Mammary microvascular endothelial cell (primary cell): ENCODE results near the gene HOGA1. TPM values are rescaled to one million over a fixed set of nuclear protein-coding genes. Genes with fewer than 3 reads are reported as not detected.

Source experiments
- total RNA-seq: library from RNA; depleted of rRNA; stranded (reverse); fragments of >200 nt; gene quantifications from 2 replicates; pipeline ENCODE4 v1.2.3, GENCODE V29; 2015

The HOGA1 gene
- 0.07 and 0.10 TPM in 2 replicates for total RNA-seq

GRCh38 chr10:97584060-97584797, at the start of gene HOGA1:
Gene HOGA1, plus strand, starts transcription at chr10:97584389. Its CDS starts 315 bp downstream, at chr10:97584704.

GRCh38 chr10:97572214-97572989, 11.8 kb upstream of the HOGA1 start, which contains the start of gene ANKRD2:
Gene ANKRD2, plus strand, starts transcription at chr10:97572779. Its CDS starts 10 bp downstream, at chr10:97572789.

GRCh38 chr10:97589479-97589878, 5.3 kb downstream of the HOGA1 start, which contains the start of gene C10orf62:
Gene C10orf62, plus strand, starts transcription at chr10:97589721. Its CDS starts 177 bp downstream, at chr10:97589898.

GRCh38 chr10:97632949-97633884, 49.0 kb downstream of the HOGA1 start, which contains the start of gene MORN4:
Gene MORN4, minus strand, starts transcription at chr10:97633500. Its CDS starts 13,847 bp downstream, at chr10:97619653.

GRCh38 chr10:97640174-97640867, 56.1 kb downstream of the HOGA1 start, which contains the start of gene PI4K2A:
Gene PI4K2A, plus strand, starts transcription at chr10:97640671. Its CDS starts 72 bp downstream, at chr10:97640743.

Other genes with a start within 250 kb of the HOGA1 start
- gene FRAT2, start 249.7 kb upstream of the HOGA1 start, total RNA-seq = 9.0 and 12.3 TPM in 2 replicates
- 33.5 and 41.9 TPM in 2 replicates for gene RRP12, start 183.0 kb upstream of the HOGA1 start, total RNA-seq
- gene PGAM1, start 158.2 kb upstream of the HOGA1 start, total RNA-seq = 564 and 638 TPM in 2 replicates
- gene EXOSC1, start 138.4 kb upstream of the HOGA1 start, total RNA-seq = 47.9 and 53.0 TPM in 2 replicates
- gene ZDHHC16, start 138.2 kb upstream of the HOGA1 start, total RNA-seq = 47.6 and 57.6 TPM in 2 replicates
- 102 and 107 TPM in 2 replicates for gene MMS19, start 86.0 kb upstream of the HOGA1 start, total RNA-seq
- 29.5 and 31.7 TPM in 2 replicates for gene UBTD1, start 85.5 kb upstream of the HOGA1 start, total RNA-seq
- 0.49 and 0.67 TPM in 2 replicates for gene ANKRD2, start 11.6 kb upstream of the HOGA1 start, total RNA-seq
- gene C10orf62, start 5.3 kb downstream of the HOGA1 start, total RNA-seq = not detected in 2 replicates
- gene MORN4, start 49.1 kb downstream of the HOGA1 start, total RNA-seq = 5.1 and 6.1 TPM in 2 replicates
- gene PI4K2A, start 56.3 kb downstream of the HOGA1 start, total RNA-seq = 25.2 and 26.0 TPM in 2 replicates
- 4.4 and 5.2 TPM in 2 replicates for gene AVPI1, start 102.9 kb downstream of the HOGA1 start, total RNA-seq
- 27.0 and 38.7 TPM in 2 replicates for gene MARVELD1, start 129.3 kb downstream of the HOGA1 start, total RNA-seq
- gene ZFYVE27, start 152.7 kb downstream of the HOGA1 start, total RNA-seq = 9.7 and 9.8 TPM in 2 replicates
- not detected in 2 replicates for gene SFRP5, start 187.6 kb downstream of the HOGA1 start, total RNA-seq